ENCODE measurements around the gene ZNF132.

The ZNF132 gene

GRCh38 chr19:58386576-58387337 lies 53.2 kb downstream of the ZNF132 start, which contains the start of gene RPS5:
TSS of gene RPS5 (plus strand) at chr19:58387269. CDS start at chr19:58388138, 869 bp downstream.
- DNase-seq, result peak; percentile 98

GRCh38 chr19:58385891-58386575 lies 53.9 kb downstream of the ZNF132 start:
- no peak for DNase-seq

- no peak for DNase-seq
Measured at GRCh38 chr19:58385313-58385890, 54.6 kb downstream of the ZNF132 start.

- no peak for DNase-seq
Measured at GRCh38 chr19:58382997-58383603, 56.9 kb downstream of the ZNF132 start.
